Vagina (tissue), 2 donors: ENCODE results near the gene RTF1.

Source experiments
- CTCF ChIP-seq, 3 experiments: fragments of 450-650 bp in 2 of 3; fragments of 200-600 bp in 1 of 3; sonication (generic) in 1 of 3; IDR thresholded peaks; one replicate each; pipeline ENCODE4 v1.5.1; 2017 to 2019; ENCODE audit warnings: antibody characterized with exemption in 3 of 3, mild to moderate bottlenecking in 2 of 3, moderate library complexity in 2 of 3
- POLR2A ChIP-seq, 2 donors: fragments of 450-650 bp; IDR thresholded peaks; one replicate each; pipeline ENCODE4 v1.6.1; 2017; ENCODE audit warnings: antibody characterized with exemption in 2 of 2, mild to moderate bottlenecking in 2 of 2, moderate library complexity in 2 of 2

GRCh38 chr15:41489641-41490040 lies 72.7 kb downstream of the RTF1 start:
- no peak for TF ChIP-seq CTCF (IDR thresholded peaks at IDR 0.05)
- TF ChIP-seq POLR2A (IDR thresholded peaks at IDR 0.05) = no peak
